HepG2 (cell line): ENCODE measurements around the gene DNAJC1. TPM values are rescaled to one million over a fixed set of nuclear protein-coding genes. Genes with fewer than 3 reads are reported as not detected.
A peak's percentile ranks its signal among the peaks of the same experiment; 100 is the strongest.

Experiments
- ATRX ChIP-seq: sonication (generic); formaldehyde crosslinking; IDR thresholded peaks from 2 replicates; pipeline ENCODE4 v1.4.0; 2020; ENCODE audit warnings: missing genetic modification reagents, borderline replicate concordance
- DR1 ChIP-seq: sonication (generic); formaldehyde crosslinking; IDR thresholded peaks from 2 replicates; pipeline ENCODE4 v1.8.0; 2021; ENCODE audit warnings: mild to moderate bottlenecking, missing genetic modification reagents, inconsistent platforms
- FOXA3 ChIP-seq: IDR thresholded peaks from 2 replicates; pipeline ENCODE4 v1.6.1; 2016; ENCODE audit warnings: missing genetic modification reagents, missing compliant biosample characterization
- FOXO4 ChIP-seq: sonication (generic); formaldehyde crosslinking; conservative IDR thresholded peaks from 2 replicates; pipeline ENCODE4 v1.8.1; 2023; ENCODE audit warnings: missing genetic modification reagents
- GATAD2A ChIP-seq: IDR thresholded peaks from 2 replicates; pipeline ENCODE4 v1.6.1; 2016
- HDAC1 ChIP-seq: sonication (generic); formaldehyde crosslinking; IDR thresholded peaks from 2 replicates; pipeline ENCODE4 v1.5.1; 2020; ENCODE audit warnings: mild to moderate bottlenecking, missing genetic modification reagents
- ISL2 ChIP-seq: sonication (generic); formaldehyde crosslinking; IDR thresholded peaks from 2 replicates; pipeline ENCODE4 v1.5.0; 2020; ENCODE audit warnings: missing genetic modification reagents
- KLF6 ChIP-seq: IDR thresholded peaks from 2 replicates; pipeline ENCODE4 v1.8.0; 2016; ENCODE audit warnings: missing biosample characterization, missing genetic modification reagents
- MAF1 ChIP-seq: sonication (generic); formaldehyde crosslinking; IDR thresholded peaks from 2 replicates; pipeline ENCODE4 v1.5.0; 2020; ENCODE audit warnings: missing genetic modification reagents, borderline replicate concordance
- NBN ChIP-seq: fragments of 450-650 bp; conservative IDR thresholded peaks from 2 replicates; pipeline ENCODE4 v1.6.1; 2017
- NONO ChIP-seq, 2 experiments: fragments of 450-650 bp in 1 of 2; sonication (generic) in 1 of 2; formaldehyde crosslinking in 1 of 2; IDR thresholded peaks in 1 of 2; conservative IDR thresholded peaks in 1 of 2; 2 replicates each; pipeline versions ENCODE4 v1.6.1 to v1.8.0; 2017 to 2022; ENCODE audit warnings: mild to moderate bottlenecking in 1 of 2, missing genetic modification reagents in 1 of 2, moderate library complexity in 1 of 2
- SOX6 ChIP-seq, 2 experiments: fragments of 450-650 bp in 1 of 2; sonication (generic) in 1 of 2; formaldehyde crosslinking in 1 of 2; IDR thresholded peaks; 2 replicates each; pipeline versions ENCODE4 v1.4.0 to v1.6.1; 2017 to 2020; ENCODE audit warnings: antibody characterized with exemption in 1 of 2, mild to moderate bottlenecking in 1 of 2, missing genetic modification reagents in 1 of 2
- TCF7 ChIP-seq: sonication (generic); IDR thresholded peaks from 2 replicates; pipeline ENCODE4 v1.6.1; 2016; ENCODE audit warnings: antibody characterized with exemption, low read depth
- TGIF2 ChIP-seq: IDR thresholded peaks from 2 replicates; pipeline ENCODE4 v1.6.1; 2016; ENCODE audit warnings: control low read depth, missing compliant biosample characterization
- ZBTB26 ChIP-seq: IDR thresholded peaks from 2 replicates; pipeline ENCODE4 v1.6.1; 2016; ENCODE audit warnings: missing compliant biosample characterization, missing genetic modification reagents, borderline replicate concordance
- ZFP1 ChIP-seq: IDR thresholded peaks from 2 replicates; pipeline ENCODE4 v1.6.1; 2016
- ZNF225 ChIP-seq: sonication (generic); formaldehyde crosslinking; IDR thresholded peaks from 2 replicates; pipeline ENCODE4 v1.4.0; 2020; ENCODE audit warnings: mild to moderate bottlenecking, missing genetic modification reagents
- ZNF280B ChIP-seq: sonication (generic); formaldehyde crosslinking; IDR thresholded peaks from 2 replicates; pipeline ENCODE4 v1.5.0; 2020; ENCODE audit warnings: missing genetic modification reagents, mild to moderate bottlenecking, borderline replicate concordance
- ZNF607 ChIP-seq: sonication (generic); formaldehyde crosslinking; IDR thresholded peaks from 2 replicates; pipeline ENCODE4 v1.5.1; 2020; ENCODE audit warnings: missing genetic modification reagents, mild to moderate bottlenecking, borderline replicate concordance
- ZNF703 ChIP-seq: sonication (generic); formaldehyde crosslinking; IDR thresholded peaks from 2 replicates; pipeline ENCODE4 v1.5.1; 2020; ENCODE audit warnings: missing genetic modification reagents, mild to moderate bottlenecking, moderate library complexity, borderline replicate concordance
- ZNF709 ChIP-seq: sonication (generic); formaldehyde crosslinking; IDR thresholded peaks from 2 replicates; pipeline ENCODE4 v1.5.0; 2020; ENCODE audit warnings: mild to moderate bottlenecking, missing genetic modification reagents
- ZNF772 ChIP-seq: sonication (generic); formaldehyde crosslinking; IDR thresholded peaks from 2 replicates; pipeline ENCODE4 v1.5.0; 2020; ENCODE audit warnings: mild to moderate bottlenecking, missing genetic modification reagents
- polyA plus RNA-seq, 8 experiments: library from polyadenylated mRNA; depleted of rRNA in 3 of 8; stranded (reverse) in 7 of 8; unstranded in 1 of 8; fragments of >200 nt; fragmentation: Illumina TruSeq in 4 of 8; extraction: Trizol in 4 of 8; gene quantifications; 2 replicates each; pipeline versions ENCODE4 v1.2.1 to v1.2.3, GENCODE V29; 2011 to 2016; ENCODE audit warnings: low read depth in 4 of 8, missing spikeins in 1 of 8, mixed read lengths in 1 of 8; ENCODE audit not compliant: insufficient read depth in 1 of 8
- total RNA-seq, 5 experiments: library from RNA; depleted of rRNA; stranded (reverse); fragments of >200 nt; fragmentation: Illumina TruSeq; extraction: Trizol; gene quantifications; 2 replicates each; pipeline ENCODE4 v1.2.3, GENCODE V29; 2016; ENCODE audit warnings: low read depth in 1 of 5
- TF ChIP-seq, protein P1 (sequence below): IDR thresholded peaks from 2 replicates; pipeline ENCODE4 v1.6.1; 2016; ENCODE audit warnings: missing compliant biosample characterization, missing genetic modification reagents, borderline replicate concordance
- TF ChIP-seq, protein P2 (sequence below): sonication (generic); formaldehyde crosslinking; IDR thresholded peaks from 2 replicates; pipeline ENCODE4 v1.8.0; 2022; ENCODE audit warnings: missing genetic modification reagents, low read depth, mild to moderate bottlenecking, borderline replicate concordance

Gene DNAJC1
- total and polyA plus RNA-seq, 2 of the 13 experiments (the other 11 are each of a cell fraction or from before 2014, with no cell fraction given) = 9.9 to 16.6 TPM

DNA sequence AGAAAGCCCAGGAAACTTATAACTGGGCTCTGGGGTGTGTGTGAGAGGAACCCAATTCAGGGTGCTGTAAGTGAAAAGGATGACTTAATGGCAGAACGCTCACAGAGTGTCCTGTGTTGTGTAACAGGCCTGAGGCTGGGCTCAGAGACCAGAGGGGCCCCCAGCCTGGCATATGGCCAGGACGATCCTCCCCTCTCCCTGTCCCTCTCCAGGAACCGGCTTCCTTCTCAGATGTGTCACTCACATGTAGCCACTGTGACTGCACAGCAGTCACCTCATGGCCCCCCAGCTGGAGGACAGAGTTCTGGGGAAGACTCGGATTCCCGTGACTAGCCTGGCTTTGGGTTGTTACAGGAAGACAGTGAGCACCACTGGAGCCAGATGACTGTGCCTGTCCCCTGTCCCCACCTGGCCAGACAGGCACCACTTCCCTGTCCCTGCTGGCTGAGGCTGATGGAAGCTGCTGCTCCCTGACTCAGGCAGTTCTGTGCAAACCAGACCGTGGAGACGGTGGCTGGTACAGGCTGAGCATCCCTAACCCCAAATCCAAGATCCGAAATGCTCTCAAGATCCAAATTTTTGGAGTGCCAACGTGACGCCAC is 249.0 kb downstream of the DNAJC1 start (continued):
- TF ChIP-seq NONO (IDR thresholded peaks at IDR 0.05) (no peak), NONO (CRISPR knock-in tag; conservative IDR thresholded peaks at IDR 0.05) (peak; percentile 45; the same call in 1 of the 2 replicates), ZNF607 (CRISPR knock-in tag) (no peak), FOXA3 (CRISPR knock-in tag) (peak; percentile 54), GATAD2A (CRISPR knock-in tag) (peak; percentile 70), FOXO4 (CRISPR knock-in tag) (no peak), ISL2 (CRISPR knock-in tag) (no peak), ZBTB26 (CRISPR knock-in tag) (no peak; the same call in 1 of the 2 replicates), ZFP1 (CRISPR knock-in tag) (0 out of 2 replicates have a peak, but pooled peaks have one; percentile 40), TGIF2 (0 out of 2 replicates have a peak, but pooled peaks have one; percentile 56), HDAC1 (peak; percentile 73; the same call in 1 of the 2 replicates), TCF7 (peak; percentile 63; the same call in 1 of the 2 replicates), MAF1 (CRISPR knock-in tag) (no peak), ZNF703 (CRISPR knock-in tag) (no peak), ZNF709 (CRISPR knock-in tag) (no peak), ZNF772 (CRISPR knock-in tag) (no peak), ZNF280B (CRISPR knock-in tag) (no peak), ATRX (CRISPR knock-in tag) (no peak), KLF6 (CRISPR knock-in tag) (no peak), DR1 (CRISPR knock-in tag) (no peak), SOX6 (IDR thresholded peaks at IDR 0.05) (no peak), SOX6 (CRISPR knock-in tag; IDR thresholded peaks at IDR 0.05) (peak; percentile 64; the same call in 1 of the 2 replicates), ZNF225 (CRISPR knock-in tag) (no peak), NBN (no peak)
- TF ChIP-seq, protein P1, sequence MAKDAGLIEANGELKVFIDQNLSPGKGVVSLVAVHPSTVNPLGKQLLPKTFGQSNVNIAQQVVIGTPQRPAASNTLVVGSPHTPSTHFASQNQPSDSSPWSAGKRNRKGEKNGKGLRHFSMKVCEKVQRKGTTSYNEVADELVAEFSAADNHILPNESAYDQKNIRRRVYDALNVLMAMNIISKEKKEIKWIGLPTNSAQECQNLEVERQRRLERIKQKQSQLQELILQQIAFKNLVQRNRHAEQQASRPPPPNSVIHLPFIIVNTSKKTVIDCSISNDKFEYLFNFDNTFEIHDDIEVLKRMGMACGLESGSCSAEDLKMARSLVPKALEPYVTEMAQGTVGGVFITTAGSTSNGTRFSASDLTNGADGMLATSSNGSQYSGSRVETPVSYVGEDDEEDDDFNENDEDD (CRISPR knock-in tag) = no peak
- TF ChIP-seq, protein P2, sequence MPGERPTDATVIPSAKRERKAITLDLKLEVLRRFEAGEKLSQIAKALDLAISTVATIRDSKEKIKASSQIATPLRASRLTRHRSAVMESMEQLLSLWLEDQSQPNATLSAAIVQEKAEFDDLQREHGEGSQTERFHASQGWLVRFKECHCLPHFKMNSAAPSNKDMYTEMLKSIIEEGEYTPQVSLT = no peak
